Activated naive CD4-positive, alpha-beta T cell treated with anti-CD3 and anti-CD28 coated beads, Interleukin-2, amount 50 U/mL, for 16 hours (primary cell): ENCODE results near the gene FRAS1.

Experiments used
- DNase-seq: peaks from one replicate; pipeline ENCODE4 v3.0.0-alpha.2; 2020

FRAS1 gene

DNA sequence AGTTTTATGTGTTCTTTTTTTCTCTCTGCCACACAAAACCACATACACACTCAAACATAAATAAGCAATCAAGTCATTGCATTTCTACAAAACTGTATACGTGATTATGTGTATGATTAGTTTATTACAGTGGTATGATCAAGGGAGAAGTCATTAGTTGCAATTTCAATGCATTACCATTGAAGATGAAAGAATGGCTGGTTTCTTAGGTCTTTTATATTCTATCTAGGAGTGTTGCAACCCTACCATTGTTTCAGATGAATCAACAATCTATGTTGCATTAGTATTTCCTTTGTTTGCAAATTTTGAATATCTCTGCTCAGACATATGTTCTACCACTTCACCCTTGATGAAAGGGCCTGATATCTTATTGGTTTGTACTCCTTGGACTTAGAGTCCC lies 501.3 kb downstream of the FRAS1 start:
- DNase-seq, result no peak

DNA sequence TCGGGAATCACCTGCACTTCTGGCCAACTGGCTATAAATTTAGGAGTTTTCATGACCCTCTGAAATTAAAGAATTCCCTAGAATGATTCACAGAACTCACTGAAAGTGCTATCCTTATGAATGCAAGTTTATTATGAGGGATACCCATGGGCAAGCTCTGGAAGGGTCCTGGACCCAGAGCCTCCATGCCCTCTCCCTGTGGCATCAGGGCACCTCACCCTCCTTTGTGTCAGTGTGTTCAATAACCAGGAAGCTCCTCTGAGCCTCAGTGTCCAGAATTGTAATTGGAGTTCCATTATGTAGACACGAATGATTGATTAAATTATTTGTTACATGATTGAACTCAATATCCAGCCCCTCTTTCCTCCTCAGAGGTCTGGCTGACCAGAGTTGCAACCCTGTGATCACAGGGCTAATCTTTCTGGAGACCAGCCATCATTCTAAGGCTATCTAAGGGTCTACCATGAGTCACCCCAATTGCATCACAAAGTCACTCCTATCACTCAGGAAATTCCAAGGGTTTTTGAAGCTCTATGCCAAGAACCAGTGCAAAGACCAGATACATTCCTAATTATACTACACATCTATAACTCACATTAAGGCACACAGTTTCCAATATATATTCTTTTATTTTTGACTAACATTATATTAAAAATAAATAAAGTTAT lies 503.3 kb downstream of the FRAS1 start:
- DNase-seq, result no peak

GRCh38 chr4:78561677-78562076 lies 504.6 kb downstream of the FRAS1 start:
- DNase-seq, result no peak

- DNase-seq, result no peak
Observed at GRCh38 chr4:78562687-78563086, 505.6 kb downstream of the FRAS1 start.

GRCh38 chr4:78565971-78566372 lies 508.8 kb downstream of the FRAS1 start:
- no peak for DNase-seq

- DNase-seq, result no peak
Observed at GRCh38 chr4:78566834-78567499, 509.8 kb downstream of the FRAS1 start.

DNA sequence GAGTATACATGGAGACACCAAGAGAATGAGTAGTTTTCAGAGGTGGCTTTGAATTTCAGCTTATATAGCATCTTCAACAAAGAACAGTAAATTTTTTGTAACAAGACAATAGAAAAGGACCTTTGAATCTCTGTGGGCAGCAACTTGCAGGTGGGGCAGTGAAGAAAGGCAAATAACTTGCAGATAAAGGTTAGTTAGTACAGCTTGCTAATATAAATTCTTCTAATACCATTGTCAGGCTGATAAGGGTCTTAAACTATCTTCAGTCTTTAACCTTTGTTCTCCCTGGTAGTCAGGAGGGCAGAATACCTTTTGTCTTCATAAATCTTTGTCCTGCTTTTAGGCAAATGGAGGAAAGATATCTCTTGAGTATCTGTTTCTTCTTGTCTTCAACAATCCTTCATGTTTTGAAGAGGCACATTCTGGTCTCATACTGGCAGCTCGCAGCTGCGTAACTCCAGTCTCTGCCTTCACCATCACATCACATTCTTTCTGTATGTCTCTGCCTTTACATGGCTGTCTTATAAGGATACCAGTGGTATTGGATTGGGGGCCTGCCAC lies 510.5 kb downstream of the FRAS1 start:
- no peak for DNase-seq

- no peak for DNase-seq
Observed at GRCh38 chr4:78568640-78569305, 511.6 kb downstream of the FRAS1 start.

DNA sequence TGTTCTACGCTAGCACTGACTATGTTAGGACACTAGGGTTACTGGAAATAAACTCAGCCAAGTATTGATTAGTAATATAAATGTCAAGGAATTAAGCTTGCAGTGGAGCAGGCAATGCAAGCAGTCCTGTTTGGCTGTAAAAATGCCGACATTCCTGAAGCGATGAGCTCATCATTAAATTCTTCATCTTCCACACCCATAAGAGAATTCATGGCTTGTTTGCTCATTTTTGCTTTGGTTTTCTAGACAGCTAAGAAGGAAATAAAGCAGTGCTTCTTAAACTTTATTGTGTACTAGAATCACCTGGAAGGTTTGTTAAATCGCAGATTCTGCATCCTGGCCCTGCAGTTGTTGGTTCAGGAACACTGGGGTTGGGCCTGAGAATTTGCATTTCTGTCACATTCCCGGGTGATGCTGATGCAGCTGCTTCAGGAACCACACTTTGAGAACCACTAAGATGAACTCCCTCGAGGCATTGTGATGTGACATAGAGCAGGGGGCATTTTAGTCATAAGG lies 512.2 kb downstream of the FRAS1 start:
- DNase-seq, result no peak

GRCh38 chr4:78570117-78570516 lies 513.0 kb downstream of the FRAS1 start:
- no peak for DNase-seq

DNA sequence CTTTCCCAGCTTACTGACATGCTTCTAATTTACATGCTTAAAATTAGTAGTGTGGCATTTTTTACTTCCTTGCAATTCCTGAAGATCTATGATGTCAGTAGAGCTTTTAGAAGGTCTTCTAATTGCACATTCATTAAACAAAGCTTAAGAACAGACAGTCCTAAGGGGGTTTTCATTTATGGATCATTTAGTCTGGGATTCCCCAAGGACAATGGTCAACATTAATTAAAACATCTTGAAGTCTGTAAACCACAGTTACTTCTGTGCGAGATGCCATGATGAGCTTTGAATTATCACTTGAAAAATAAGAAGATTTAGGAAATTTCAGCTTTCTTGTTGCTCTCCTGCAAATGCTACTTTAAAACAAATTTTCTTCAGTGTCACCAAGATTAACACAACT lies 514.7 kb downstream of the FRAS1 start:
- DNase-seq, result no peak

GRCh38 chr4:78578674-78579425 lies 521.7 kb downstream of the FRAS1 start:
- DNase-seq, result no peak

- DNase-seq, result no peak
Observed at GRCh38 chr4:78581618-78582017, 524.5 kb downstream of the FRAS1 start.

- DNase-seq, result no peak
Observed at GRCh38 chr4:78584863-78585547, 527.9 kb downstream of the FRAS1 start.

- DNase-seq, result no peak
Observed at GRCh38 chr4:78585633-78586032, 528.5 kb downstream of the FRAS1 start.

DNA sequence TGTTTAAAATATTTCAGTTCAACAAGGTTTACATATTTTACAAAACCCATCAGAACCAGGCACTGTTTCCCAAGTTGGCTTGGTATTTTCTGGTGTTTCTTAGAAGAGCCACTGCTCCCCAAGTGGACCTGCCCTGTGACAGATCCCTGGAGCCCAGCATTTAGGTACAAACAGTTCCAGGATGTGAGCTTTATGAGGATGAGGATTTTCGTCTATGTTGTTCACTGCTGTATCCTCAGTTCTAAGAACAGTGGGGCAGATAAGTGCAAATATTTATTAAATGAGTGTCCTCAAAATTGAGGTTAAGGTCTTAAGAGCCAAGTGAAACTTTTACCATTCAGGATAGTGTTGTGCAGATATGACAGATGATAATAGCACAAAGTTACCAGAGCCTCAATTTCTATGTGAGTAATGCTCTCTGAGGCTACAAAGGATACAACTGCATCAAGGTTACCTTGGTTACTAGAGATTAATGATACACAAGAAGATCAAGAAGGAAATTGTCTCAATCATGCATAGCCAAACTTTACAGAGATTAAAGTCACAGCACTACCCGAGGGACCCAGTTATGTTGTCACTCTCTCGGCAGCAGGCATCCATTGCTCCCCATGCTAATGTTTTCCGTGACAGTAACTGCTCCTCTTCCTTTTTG lies 531.9 kb downstream of the FRAS1 start:
- DNase-seq, result no peak

GRCh38 chr4:78591404-78591803 lies 534.3 kb downstream of the FRAS1 start:
- DNase-seq, result no peak

- DNase-seq, result no peak
Observed at GRCh38 chr4:78592088-78592783, 535.1 kb downstream of the FRAS1 start.
